ENCODE results near the gene CNTN1.

The CNTN1 gene

DNA sequence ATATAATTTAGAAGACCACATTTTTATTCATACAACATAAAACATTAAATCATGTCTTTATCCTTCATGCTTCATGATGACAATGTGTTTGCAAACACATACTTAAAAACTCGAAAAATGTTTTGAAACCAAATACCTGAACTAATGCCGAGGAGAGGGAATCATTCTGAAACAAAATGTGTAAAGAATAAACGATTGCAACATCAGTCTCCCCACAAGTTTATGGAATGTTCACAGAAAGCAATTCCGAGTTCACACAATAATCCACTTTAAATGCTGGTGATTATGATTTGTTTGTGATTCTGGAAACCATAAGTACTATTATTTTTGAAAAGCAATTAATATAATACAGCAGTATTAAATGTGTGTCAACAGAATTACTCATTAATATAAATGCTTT lies 411.4 kb downstream of the CNTN1 start:
- no peak for DNase-seq (ENCODE audit: low read depth, low spot score)

DNA sequence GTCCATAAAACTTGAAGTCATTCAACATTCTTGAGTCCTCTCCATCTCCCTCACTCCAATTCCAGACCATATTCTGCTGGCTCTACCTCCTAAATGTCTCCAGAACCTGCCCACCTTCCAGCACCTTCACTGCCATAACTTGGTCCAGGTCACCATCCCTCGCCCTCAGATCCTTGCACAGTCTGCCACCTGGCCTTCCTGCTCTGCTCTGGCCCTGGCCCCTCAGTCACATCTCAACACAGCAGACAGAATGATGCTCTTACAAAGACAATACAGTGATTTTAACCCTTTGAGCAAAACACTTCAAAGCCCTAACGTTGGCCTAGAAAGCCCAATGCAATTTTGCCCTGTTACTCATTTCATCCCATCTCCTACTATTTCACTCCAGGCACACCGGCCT lies 414.1 kb downstream of the CNTN1 start:
- no peak for DNase-seq (ENCODE audit: low read depth, low spot score)

- DNase-seq (ENCODE audit: low read depth, low spot score), result no peak
These were observed 415.8 kb downstream of the CNTN1 start for GRCh38 chr12:41108032-41108431.

GRCh38 chr12:41112903-41113302 lies 420.7 kb downstream of the CNTN1 start:
- no peak for DNase-seq (ENCODE audit: low read depth, low spot score)

DNA sequence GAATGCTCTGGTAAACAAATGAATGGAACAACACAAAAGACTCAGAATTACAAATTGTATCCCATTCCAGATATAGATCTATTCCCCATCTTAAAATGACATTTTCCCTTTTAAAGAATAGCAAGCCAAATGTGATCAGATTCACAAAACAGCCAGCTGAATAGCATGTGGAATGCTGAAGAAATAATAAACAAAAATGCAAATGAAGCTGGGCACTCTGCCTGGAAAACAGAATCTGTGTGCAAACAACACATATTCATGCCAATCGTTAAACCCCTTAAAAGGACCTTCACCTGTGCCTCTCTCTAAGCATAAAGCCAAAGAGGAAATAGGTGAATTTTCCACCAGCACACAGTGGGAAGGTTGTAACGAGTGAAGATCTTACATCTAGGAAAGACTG lies 428.0 kb downstream of the CNTN1 start:
- no peak for DNase-seq (ENCODE audit: low read depth, low spot score)

GRCh38 chr12:41121374-41121773 lies 429.1 kb downstream of the CNTN1 start:
- no peak for DNase-seq (ENCODE audit: low read depth, low spot score)

Measured in iPS DF 19.7 (cell line).